ENCODE measurements around the gene NCAM2.

NCAM2 gene

DNA sequence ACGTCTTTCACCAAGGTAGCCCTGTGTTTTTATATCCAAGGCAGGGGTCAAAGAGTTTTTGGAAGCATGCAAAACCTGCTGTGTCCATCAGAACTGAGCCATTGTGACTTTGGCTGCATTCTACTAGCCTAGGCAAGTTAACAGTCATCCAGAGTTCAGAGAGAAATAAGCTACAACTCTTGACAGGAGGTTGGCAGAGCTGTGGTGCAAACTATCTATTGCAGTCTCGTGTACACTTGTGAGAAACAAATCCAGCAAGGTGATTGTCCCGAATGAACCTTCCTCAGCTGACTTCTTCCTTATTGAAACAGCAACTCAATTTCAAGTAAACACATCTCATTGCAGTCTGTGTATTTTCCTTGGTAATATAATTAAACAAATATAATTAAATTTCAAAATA lies 124.5 kb downstream of the NCAM2 start:
- no peaks in the 10 kb centered on the region for H3K4me1 ChIP-seq (ENCODE audit: control insufficient read depth, insufficient read depth, low read length)
- H3K36me3 ChIP-seq (ENCODE audit: control insufficient read depth in 2 of 2, insufficient read depth in 1 of 2, low read length in 2 of 2): no peaks in the 10 kb centered on the region
- no peaks in the 10 kb centered on the region; the same call in 1 of the 2 replicates for H3K9me3 ChIP-seq (ENCODE audit: control insufficient read depth, insufficient read depth, low read depth, low read length)
- H3K4me3 ChIP-seq (ENCODE audit: low read depth, low read length): no peak overlapping the region
- POLR2A ChIA-PET: no interaction called here
- no peak overlapping the region for H3K27ac ChIP-seq (ENCODE audit: extremely low read depth, low read depth, low read length)
- TF ChIP-seq ZNF266 (tag by site-specific recombination; IDR thresholded peaks at IDR 0.05; ENCODE audit: low read depth) (no peak), ZNF366 (tag by site-specific recombination; conservative IDR thresholded peaks at IDR 0.05) (no peak), ZNF140 (tag by site-specific recombination; IDR thresholded peaks at IDR 0.05) (no peak), ZNF16 (tag by site-specific recombination; IDR thresholded peaks at IDR 0.05; ENCODE audit: low read depth) (no peak)
- TF ChIP-seq, protein P1, sequence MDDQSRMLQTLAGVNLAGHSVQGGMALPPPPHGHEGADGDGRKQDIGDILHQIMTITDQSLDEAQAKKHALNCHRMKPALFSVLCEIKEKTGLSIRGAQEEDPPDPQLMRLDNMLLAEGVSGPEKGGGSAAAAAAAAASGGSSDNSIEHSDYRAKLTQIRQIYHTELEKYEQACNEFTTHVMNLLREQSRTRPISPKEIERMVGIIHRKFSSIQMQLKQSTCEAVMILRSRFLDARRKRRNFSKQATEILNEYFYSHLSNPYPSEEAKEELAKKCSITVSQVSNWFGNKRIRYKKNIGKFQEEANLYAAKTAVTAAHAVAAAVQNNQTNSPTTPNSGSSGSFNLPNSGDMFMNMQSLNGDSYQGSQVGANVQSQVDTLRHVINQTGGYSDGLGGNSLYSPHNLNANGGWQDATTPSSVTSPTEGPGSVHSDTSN (CRISPR knock-in tag; IDR thresholded peaks at IDR 0.05): no peak
- CTCF ChIA-PET: no interaction called here

DNA sequence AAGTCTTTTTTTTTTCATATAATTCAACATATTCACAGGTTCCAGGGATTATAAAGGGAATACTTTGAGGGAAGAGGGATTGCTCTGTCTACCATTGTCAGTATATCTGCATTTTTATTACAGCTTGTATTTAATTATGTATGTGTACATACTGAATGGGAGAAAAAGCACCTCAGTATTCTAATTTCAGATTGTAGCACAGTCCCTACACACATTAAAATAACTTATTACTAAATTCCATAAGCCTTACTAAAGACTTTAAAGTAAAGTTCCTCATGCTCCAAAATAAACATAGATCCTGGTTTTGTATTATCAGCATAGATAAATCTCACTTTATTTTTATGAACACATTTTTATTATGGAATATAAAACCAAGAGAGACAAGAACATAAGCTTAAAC lies 134.2 kb downstream of the NCAM2 start:
- ChIA-PET POLR2A (no interaction called here), CTCF (interaction anchor here (0.6 kb wide), 1 partner anchor 114 kb away, joined by 3 read pairs; no protein-coding TSS in a partner anchor)
- TF ChIP-seq ZNF600 (tag by site-specific recombination; IDR thresholded peaks at IDR 0.05) (no peak), ZNF76 (tag by site-specific recombination; IDR thresholded peaks at IDR 0.05; ENCODE audit: borderline replicate concordance, low read depth) (no peak)
- Histone ChIP-seq H3K9me3 (ENCODE audit: control insufficient read depth, insufficient read depth, low read depth, low read length) (no peaks in the 10 kb centered on the region), H3K4me3 (ENCODE audit: low read depth, low read length) (no peak overlapping the region), H3K27ac (ENCODE audit: extremely low read depth, low read depth, low read length) (no peak overlapping the region), H3K36me3 (ENCODE audit: control insufficient read depth in 2 of 2, insufficient read depth in 1 of 2, low read length in 2 of 2) (no peaks in the 10 kb centered on the region), H3K4me1 (ENCODE audit: control insufficient read depth, insufficient read depth, low read length) (no peaks in the 10 kb centered on the region)

DNA sequence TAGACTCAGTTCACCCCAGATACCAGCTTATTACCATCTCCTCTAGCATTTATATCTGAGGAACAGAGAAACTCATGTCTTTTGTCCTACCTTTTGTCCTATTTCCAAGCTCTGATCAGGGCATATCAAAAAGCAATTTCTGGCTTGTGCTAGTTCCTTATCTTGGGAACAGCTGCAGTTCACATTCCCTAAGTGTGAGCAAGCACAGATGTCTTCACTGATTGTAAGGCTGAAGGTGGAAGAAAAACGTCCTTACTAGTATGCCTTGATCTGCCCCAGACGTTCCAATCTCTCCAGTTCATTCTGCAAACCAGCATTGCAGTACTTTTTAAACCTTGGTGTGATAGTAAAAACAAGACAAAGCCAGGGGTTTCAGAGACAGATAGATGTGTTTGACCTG lies 139.8 kb downstream of the NCAM2 start:
- Histone ChIP-seq H3K4me1 (ENCODE audit: control insufficient read depth, insufficient read depth, low read length) (no peaks in the 10 kb centered on the region), H3K27ac (ENCODE audit: extremely low read depth, low read depth, low read length) (no peak overlapping the region), H3K9me3 (ENCODE audit: control insufficient read depth, insufficient read depth, low read depth, low read length) (no peaks in the 10 kb centered on the region; the same call in 1 of the 2 replicates), H3K36me3 (ENCODE audit: control insufficient read depth in 2 of 2, insufficient read depth in 1 of 2, low read length in 2 of 2) (no peaks in the 10 kb centered on the region), H3K4me3 (ENCODE audit: low read depth, low read length) (no peak overlapping the region)
- TF ChIP-seq OVOL3 (tag by site-specific recombination; IDR thresholded peaks at IDR 0.05) (no peak), ZBTB21 (tag by site-specific recombination; IDR thresholded peaks at IDR 0.05) (no peak), ZNF76 (tag by site-specific recombination; IDR thresholded peaks at IDR 0.05; ENCODE audit: borderline replicate concordance, low read depth) (no peak), ZNF248 (tag by site-specific recombination; IDR thresholded peaks at IDR 0.05) (no peak), ZBTB1 (tag by site-specific recombination; IDR thresholded peaks at IDR 0.05) (no peak), HOXA7 (CRISPR knock-in tag; IDR thresholded peaks at IDR 0.05; ENCODE audit: borderline replicate concordance) (no peak), BCL11B (tag by site-specific recombination; IDR thresholded peaks at IDR 0.05; ENCODE audit: low read depth) (no peak), ZNF530 (tag by site-specific recombination; IDR thresholded peaks at IDR 0.05; ENCODE audit: low read depth) (no peak), SALL2 (tag by site-specific recombination; IDR thresholded peaks at IDR 0.05; ENCODE audit: borderline replicate concordance) (no peak)
- TF ChIP-seq, protein P2, sequence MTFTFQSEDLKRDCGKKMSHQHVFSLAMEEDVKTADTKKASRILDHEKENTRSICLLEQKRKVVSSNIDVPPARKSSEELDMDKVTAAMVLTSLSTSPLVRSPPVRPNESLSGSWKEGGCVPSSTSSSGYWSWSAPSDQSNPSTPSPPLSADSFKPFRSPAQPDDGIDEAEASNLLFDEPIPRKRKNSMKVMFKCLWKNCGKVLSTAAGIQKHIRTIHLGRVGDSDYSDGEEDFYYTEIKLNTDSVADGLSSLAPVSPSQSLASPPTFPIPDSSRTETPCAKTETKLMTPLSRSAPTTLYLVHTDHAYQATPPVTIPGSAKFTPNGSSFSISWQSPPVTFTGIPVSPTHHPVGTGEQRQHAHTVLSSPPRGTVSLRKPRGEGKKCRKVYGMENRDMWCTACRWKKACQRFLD (tag by site-specific recombination; IDR thresholded peaks at IDR 0.05): no peak
- ChIA-PET CTCF (no interaction called here), POLR2A (no interaction called here)

DNA sequence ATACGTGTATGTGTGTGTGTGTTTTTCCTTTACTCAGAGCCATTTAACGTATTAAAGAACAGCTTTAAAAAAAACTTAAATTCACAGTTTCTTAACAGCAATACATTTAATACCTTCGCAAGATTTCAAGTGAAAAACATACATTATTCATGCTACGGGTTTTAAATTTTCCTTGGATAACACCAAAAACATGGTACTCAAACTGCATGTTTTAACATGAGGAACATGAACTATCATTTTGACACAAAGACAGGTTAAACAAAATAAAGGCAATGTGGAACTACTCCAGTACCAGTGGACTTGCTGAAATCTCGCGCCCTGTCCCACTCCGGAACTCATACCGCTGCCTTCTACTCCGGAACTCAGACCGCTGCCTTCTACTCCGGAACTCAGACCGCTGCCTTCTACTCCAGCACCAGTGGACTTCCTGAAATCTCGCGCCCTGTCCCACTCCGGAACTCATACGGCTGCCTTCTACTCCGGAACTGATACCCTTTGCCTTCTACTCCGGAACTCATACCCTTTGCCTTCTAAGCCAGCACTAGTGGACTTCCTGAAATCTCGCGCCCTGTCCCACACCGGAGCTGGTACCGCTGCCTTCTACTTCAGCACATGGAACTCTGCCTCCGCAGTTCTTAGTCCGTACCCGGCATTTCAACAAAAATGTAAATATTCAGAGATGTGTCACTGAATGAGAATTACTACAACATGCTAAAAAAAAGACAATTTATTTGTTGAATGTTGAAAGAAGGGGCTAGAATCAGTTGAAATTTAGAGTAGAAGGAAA lies 148.6 kb downstream of the NCAM2 start:
- H3K27ac ChIP-seq (ENCODE audit: extremely low read depth, low read depth, low read length): no peak overlapping the region
- no peaks in the 10 kb centered on the region for H3K36me3 ChIP-seq (ENCODE audit: control insufficient read depth in 2 of 2, insufficient read depth in 1 of 2, low read length in 2 of 2)
- ChIA-PET CTCF (no interaction called here), POLR2A (no interaction called here)
- no peaks in the 10 kb centered on the region for H3K4me1 ChIP-seq (ENCODE audit: control insufficient read depth, insufficient read depth, low read length)
- no peak overlapping the region for H3K4me3 ChIP-seq (ENCODE audit: low read depth, low read length)
- no peaks in the 10 kb centered on the region for H3K9me3 ChIP-seq (ENCODE audit: control insufficient read depth, insufficient read depth, low read depth, low read length)
- TF ChIP-seq GFI1B (tag by site-specific recombination; IDR thresholded peaks at IDR 0.05): no peak
- TF ChIP-seq ZNF350 (tag by site-specific recombination; IDR thresholded peaks at IDR 0.05): no peak
- no peak for TF ChIP-seq PRDM1 (tag by site-specific recombination; IDR thresholded peaks at IDR 0.05)
- TF ChIP-seq ZIC2 (tag by site-specific recombination; IDR thresholded peaks at IDR 0.05): no peak
- TF ChIP-seq, protein P3, sequence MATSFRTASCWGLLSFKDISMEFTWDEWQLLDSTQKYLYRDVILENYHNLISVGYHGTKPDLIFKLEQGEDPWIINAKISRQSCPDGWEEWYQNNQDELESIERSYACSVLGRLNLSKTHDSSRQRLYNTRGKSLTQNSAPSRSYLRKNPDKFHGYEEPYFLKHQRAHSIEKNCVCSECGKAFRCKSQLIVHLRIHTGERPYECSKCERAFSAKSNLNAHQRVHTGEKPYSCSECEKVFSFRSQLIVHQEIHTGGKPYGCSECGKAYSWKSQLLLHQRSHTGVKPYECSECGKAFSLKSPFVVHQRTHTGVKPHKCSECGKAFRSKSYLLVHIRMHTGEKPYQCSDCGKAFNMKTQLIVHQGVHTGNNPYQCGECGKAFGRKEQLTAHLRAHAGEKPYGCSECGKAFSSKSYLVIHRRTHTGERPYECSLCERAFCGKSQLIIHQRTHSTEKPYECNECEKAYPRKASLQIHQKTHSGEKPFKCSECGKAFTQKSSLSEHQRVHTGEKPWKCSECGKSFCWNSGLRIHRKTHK (tag by site-specific recombination; IDR thresholded peaks at IDR 0.05): no peak
- no peak for TF ChIP-seq ZBTB8A (tag by site-specific recombination; IDR thresholded peaks at IDR 0.05)
- no peak for TF ChIP-seq ZNF664 (tag by site-specific recombination; IDR thresholded peaks at IDR 0.05)
- TF ChIP-seq ZNF423 (tag by site-specific recombination; IDR thresholded peaks at IDR 0.05): no peak
